Measurements from ENCODE around the gene DHX57.

GRCh38 chr2:38856165-38856564 is 19.6 kb downstream of the DHX57 start:
- TF ChIP-seq, protein P1, sequence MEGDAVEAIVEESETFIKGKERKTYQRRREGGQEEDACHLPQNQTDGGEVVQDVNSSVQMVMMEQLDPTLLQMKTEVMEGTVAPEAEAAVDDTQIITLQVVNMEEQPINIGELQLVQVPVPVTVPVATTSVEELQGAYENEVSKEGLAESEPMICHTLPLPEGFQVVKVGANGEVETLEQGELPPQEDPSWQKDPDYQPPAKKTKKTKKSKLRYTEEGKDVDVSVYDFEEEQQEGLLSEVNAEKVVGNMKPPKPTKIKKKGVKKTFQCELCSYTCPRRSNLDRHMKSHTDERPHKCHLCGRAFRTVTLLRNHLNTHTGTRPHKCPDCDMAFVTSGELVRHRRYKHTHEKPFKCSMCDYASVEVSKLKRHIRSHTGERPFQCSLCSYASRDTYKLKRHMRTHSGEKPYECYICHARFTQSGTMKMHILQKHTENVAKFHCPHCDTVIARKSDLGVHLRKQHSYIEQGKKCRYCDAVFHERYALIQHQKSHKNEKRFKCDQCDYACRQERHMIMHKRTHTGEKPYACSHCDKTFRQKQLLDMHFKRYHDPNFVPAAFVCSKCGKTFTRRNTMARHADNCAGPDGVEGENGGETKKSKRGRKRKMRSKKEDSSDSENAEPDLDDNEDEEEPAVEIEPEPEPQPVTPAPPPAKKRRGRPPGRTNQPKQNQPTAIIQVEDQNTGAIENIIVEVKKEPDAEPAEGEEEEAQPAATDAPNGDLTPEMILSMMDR (IDR thresholded peaks at IDR 0.05 in 4 of 5, conservative IDR thresholded peaks at IDR 0.05 in 1 of 5) = no peak
- TF ChIP-seq POLR2A (IDR thresholded peaks at IDR 0.05) = no peak

Measured in gastrocnemius medialis (tissue), 4 donors.